Endodermal cell (in vitro differentiated cells): ENCODE data around the gene CLINT1. TPM values are rescaled to one million over a fixed set of nuclear protein-coding genes. Genes with fewer than 3 reads are reported as not detected.

Experiments used
- DNase-seq: peaks from one replicate; pipeline ENCODE4 v3.0.0-alpha.2; 2017
- H3K27ac ChIP-seq: 2 replicates; pipeline ENCODE4 v1.5.1; 2013; ENCODE audit warnings: mild to moderate bottlenecking, low read depth, low read length, moderate library complexity
- H3K27me3 ChIP-seq: 2 replicates; pipeline ENCODE4 v1.6.1; 2013; ENCODE audit warnings: mild to moderate bottlenecking, low read length, moderate library complexity; ENCODE audit not compliant: insufficient read depth, control insufficient read depth, poor library complexity, severe bottlenecking
- H3K36me3 ChIP-seq: 2 replicates; pipeline ENCODE4 v1.7.0; 2013; ENCODE audit warnings: mild to moderate bottlenecking, low read length, moderate library complexity; ENCODE audit not compliant: control insufficient read depth, insufficient read depth
- H3K4me1 ChIP-seq: one replicate; pipeline ENCODE4 v1.7.0; 2013; ENCODE audit warnings: low read length; ENCODE audit not compliant: control insufficient read depth, insufficient read depth
- H3K4me3 ChIP-seq: 2 replicates; pipeline ENCODE4 v1.5.1; 2013; ENCODE audit warnings: mild to moderate bottlenecking, low read length, moderate library complexity
- H3K9ac ChIP-seq: 2 replicates; pipeline ENCODE4 v1.6.1; 2013; ENCODE audit warnings: mild to moderate bottlenecking, low read length, moderate library complexity; ENCODE audit not compliant: poor library complexity, severe bottlenecking; ENCODE audit errors: extremely low read depth
- H3K9me3 ChIP-seq: 2 replicates; pipeline ENCODE4 v1.6.1; 2013; ENCODE audit warnings: mild to moderate bottlenecking, low read length, moderate library complexity; ENCODE audit not compliant: control insufficient read depth
- H3K27ac Mint-ChIP-seq: 2 replicates; pipeline ENCODE4 v1.8.0; 2020; ENCODE audit warnings: mixed read lengths
- H3K27me3 Mint-ChIP-seq: 2 replicates; pipeline ENCODE4 v1.8.0; 2021; ENCODE audit warnings: mild to moderate bottlenecking, mixed read lengths; ENCODE audit not compliant: insufficient read depth
- H3K36me3 Mint-ChIP-seq: 2 replicates; pipeline ENCODE4 v1.8.0; 2020; ENCODE audit warnings: low read depth, mixed read lengths
- H3K4me1 Mint-ChIP-seq: 2 replicates; pipeline ENCODE4 v1.8.0; 2020; ENCODE audit warnings: mixed read lengths
- H3K4me3 Mint-ChIP-seq: 2 replicates; pipeline ENCODE4 v1.8.0; 2020; ENCODE audit warnings: mild to moderate bottlenecking, moderate library complexity, mixed read lengths
- H3K9me3 Mint-ChIP-seq: 2 replicates; pipeline ENCODE4 v1.8.0; 2020; ENCODE audit warnings: mild to moderate bottlenecking, mixed read lengths
- CTCF ChIP-seq: fragments of 200-600 bp; sonication (generic); conservative IDR thresholded peaks from 2 replicates; pipeline ENCODE4 v1.5.0; 2021; ENCODE audit warnings: antibody characterized with exemption, mild to moderate bottlenecking
- WGBS, 2 experiments: methylation state at CpG; one replicate each; pipeline versions ENCODE4 v1.1.5 to v1.1.7; 2013; ENCODE audit warnings: missing lambda C conversion rate in 2 of 2, mixed read lengths in 1 of 2; ENCODE audit not compliant: insufficient coverage in 1 of 2, insufficient read length in 1 of 2; 5-methylcytosine and 5-hydroxymethylcytosine counted together
- total RNA-seq, 2 donors: library from RNA; stranded (reverse); fragmentation: NEBNext Ultra II Directional in 1 of 2; extraction: Animal tissue kit (Norgen Biotek cat#: 25700) in 1 of 2; gene quantifications; 2 replicates in 1 of 2; 3 replicates in 1 of 2; pipeline ENCODE4 v1.2.1, GENCODE V29; 2021

Gene CLINT1
- total RNA-seq, 2 donors from 2014 or later, result 91.6 to 92.7 TPM

DNA sequence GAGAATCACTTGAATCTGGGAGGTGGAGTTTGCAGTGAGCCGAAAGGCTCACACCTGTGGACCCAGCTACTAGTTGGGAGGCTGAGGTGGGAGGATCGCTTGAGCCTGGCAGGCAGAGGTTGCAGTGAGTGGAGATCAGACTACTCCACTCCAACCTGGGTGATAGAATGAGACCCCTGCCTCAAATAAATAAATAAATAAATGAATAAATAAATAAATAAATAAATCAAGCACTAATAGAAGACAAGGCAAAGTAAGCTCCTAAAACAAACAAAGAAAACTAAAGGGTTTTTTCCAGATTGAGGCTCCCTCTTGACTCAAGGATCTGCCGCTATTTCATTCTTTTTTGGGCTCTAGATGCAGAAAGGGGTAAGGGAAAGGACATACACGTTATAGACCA lies 34.7 kb upstream of the CLINT1 start:
- TF ChIP-seq CTCF, result no peak

DNA sequence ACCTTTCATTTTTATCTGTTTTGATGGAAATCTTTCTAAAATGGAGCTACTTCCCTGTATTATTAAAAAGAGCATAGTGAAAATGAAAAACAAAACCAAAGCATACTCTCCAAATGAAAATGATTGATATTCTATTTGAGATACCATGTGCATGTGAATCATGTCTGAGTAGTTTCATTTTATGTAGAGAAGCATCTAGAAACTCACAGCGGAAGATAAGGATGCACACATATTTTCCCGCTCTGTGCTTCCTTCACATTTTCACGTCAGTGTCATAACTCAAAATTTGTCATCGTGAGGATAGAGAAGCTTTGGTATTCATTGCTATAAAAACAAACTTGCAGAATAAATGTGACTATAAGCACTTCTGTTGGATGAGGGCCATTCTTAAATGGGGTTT lies 34.0 kb upstream of the CLINT1 start:
- no peaks in the 10 kb centered on the region for H3K36me3 Mint-ChIP-seq

More for the DNA sequence above, 34.7 kb upstream of the CLINT1 start:
- H3K4me1 ChIP-seq, result no peaks in the 10 kb centered on the region
- no peaks in the 10 kb centered on the region for H3K27me3 ChIP-seq
- peaks cover 4% of the 10 kb centered on the region for H3K9me3 Mint-ChIP-seq
- 97 to 100% methylated on average over 2 to 4 of the region's 4 CpGs for WGBS, 2 experiments
- no peaks in the 10 kb centered on the region for H3K36me3 Mint-ChIP-seq
- H3K27ac Mint-ChIP-seq, result no peak overlapping the region
- H3K9me3 ChIP-seq, result peaks cover 10% of the 10 kb centered on the region
- H3K36me3 ChIP-seq, result no peaks in the 10 kb centered on the region
- H3K27me3 Mint-ChIP-seq, result no peaks in the 10 kb centered on the region
- no peaks in the 10 kb centered on the region for H3K4me1 Mint-ChIP-seq
- H3K4me3 Mint-ChIP-seq, result no peak overlapping the region
- H3K9ac ChIP-seq, result no peak overlapping the region
- DNase-seq, result no peak
- no peak overlapping the region for H3K27ac ChIP-seq
- H3K4me3 ChIP-seq, result no peak overlapping the region

DNA sequence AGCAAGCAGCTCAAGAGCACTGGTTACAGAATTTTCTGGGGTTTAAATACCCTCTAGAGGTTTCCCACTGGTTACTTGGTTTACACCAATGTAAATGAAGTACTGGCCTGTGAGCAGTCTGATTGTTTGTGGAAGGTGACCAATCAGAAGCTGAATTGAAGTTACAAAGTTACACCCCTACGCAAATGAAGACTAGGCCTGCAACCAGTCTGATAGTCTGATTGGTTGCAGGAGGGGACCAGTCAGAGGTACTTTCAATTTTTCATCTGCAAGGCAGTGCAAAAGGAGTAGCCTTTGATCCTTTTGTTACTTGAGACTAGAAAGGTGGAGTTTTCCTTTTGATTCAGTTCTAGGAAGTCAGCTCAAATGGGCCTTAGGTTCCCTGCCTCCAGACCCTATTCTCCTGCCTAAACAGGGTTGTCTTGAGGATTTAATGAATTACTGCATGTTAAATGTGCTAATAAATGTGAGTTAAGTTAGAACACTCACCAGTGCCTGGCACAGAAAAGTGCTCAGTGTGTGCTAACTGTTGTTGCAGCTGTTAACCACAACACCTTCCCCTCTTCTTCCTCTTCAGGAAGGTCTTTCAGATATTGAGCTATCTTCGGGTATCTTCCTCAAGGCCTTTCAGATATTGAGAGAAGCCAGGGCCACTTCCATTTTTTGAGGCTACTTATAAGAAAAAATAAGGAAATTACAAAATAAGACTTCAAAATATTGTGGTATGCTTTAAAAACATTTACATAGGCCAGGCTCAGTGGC lies 32.1 kb upstream of the CLINT1 start:
- H3K27ac ChIP-seq, result no peak overlapping the region
- H3K27me3 ChIP-seq, result no peaks in the 10 kb centered on the region
- DNase-seq, result no peak
- 81% methylated on average over 2 of the region's 2 CpGs; no CpG with 5 or more reads in 1 of the 2 experiments for WGBS, 2 experiments
- H3K4me3 Mint-ChIP-seq, result no peak overlapping the region
- H3K4me1 ChIP-seq, result no peaks in the 10 kb centered on the region
- no peak overlapping the region for H3K4me3 ChIP-seq
- H3K36me3 Mint-ChIP-seq, result peaks cover 2% of the 10 kb centered on the region
- H3K4me1 Mint-ChIP-seq, result peaks cover 2% of the 10 kb centered on the region
- H3K36me3 ChIP-seq, result no peaks in the 10 kb centered on the region
- no peak for TF ChIP-seq CTCF
- H3K9ac ChIP-seq, result no peak overlapping the region
- peaks cover 21% of the 10 kb centered on the region for H3K9me3 Mint-ChIP-seq
- no peak overlapping the region for H3K27ac Mint-ChIP-seq
- no peaks in the 10 kb centered on the region for H3K27me3 Mint-ChIP-seq
- peaks cover 12% of the 10 kb centered on the region for H3K9me3 ChIP-seq

More for the DNA sequence above, 34.0 kb upstream of the CLINT1 start:
- Histone ChIP-seq H3K36me3 (no peaks in the 10 kb centered on the region), H3K4me1 (no peaks in the 10 kb centered on the region), H3K4me3 (no peak overlapping the region), H3K27ac (no peak overlapping the region), H3K9ac (no peak overlapping the region), H3K27me3 (no peaks in the 10 kb centered on the region), H3K9me3 (peaks cover 12% of the 10 kb centered on the region)
- Mint-ChIP-seq H3K9me3 (peaks cover 7% of the 10 kb centered on the region), H3K4me1 (peaks cover 2% of the 10 kb centered on the region), H3K27me3 (no peaks in the 10 kb centered on the region), H3K4me3 (no peak overlapping the region), H3K27ac (no peak overlapping the region)
- TF ChIP-seq CTCF, result no peak
- WGBS, 2 experiments, result 86 to 87% methylated on average over 3 to 4 of the region's 4 CpGs
- DNase-seq, result no peak
